VCaP (cell line): ENCODE measurements around the gene PHF2.

Experiments
- H3K27ac ChIP-seq: fragments of 450-650 bp; 2 replicates; pipeline ENCODE4 v1.5.1; 2017
- TF ChIP-seq, protein P1 (sequence below): fragments of 450-650 bp; conservative IDR thresholded peaks from 2 replicates; pipeline ENCODE4 v1.5.1; 2017; ENCODE audit warnings: mild to moderate bottlenecking, moderate library complexity

The PHF2 gene

DNA sequence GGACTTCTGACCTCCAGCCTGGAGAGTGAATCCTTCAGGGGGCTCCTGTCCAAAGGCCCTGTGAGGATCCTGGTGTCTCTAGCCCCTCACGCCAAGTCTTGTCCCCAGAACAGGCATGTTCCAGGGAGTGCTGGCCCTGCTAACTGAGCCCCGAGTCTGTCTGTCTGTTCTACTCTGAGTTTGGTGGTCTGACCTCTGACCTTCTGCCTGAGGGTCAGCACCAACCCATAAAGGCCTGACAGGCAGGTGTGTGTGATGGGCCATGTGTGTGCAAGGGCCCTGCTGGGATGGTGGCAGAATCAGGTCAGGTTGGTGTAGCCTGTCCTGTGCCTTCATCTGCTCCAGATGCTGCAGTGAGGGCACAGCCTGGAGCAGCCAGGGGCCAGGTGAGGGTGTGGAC, 46.3 kb downstream of the PHF2 start:
- no peak overlapping the region for H3K27ac ChIP-seq
- TF ChIP-seq, protein P1, sequence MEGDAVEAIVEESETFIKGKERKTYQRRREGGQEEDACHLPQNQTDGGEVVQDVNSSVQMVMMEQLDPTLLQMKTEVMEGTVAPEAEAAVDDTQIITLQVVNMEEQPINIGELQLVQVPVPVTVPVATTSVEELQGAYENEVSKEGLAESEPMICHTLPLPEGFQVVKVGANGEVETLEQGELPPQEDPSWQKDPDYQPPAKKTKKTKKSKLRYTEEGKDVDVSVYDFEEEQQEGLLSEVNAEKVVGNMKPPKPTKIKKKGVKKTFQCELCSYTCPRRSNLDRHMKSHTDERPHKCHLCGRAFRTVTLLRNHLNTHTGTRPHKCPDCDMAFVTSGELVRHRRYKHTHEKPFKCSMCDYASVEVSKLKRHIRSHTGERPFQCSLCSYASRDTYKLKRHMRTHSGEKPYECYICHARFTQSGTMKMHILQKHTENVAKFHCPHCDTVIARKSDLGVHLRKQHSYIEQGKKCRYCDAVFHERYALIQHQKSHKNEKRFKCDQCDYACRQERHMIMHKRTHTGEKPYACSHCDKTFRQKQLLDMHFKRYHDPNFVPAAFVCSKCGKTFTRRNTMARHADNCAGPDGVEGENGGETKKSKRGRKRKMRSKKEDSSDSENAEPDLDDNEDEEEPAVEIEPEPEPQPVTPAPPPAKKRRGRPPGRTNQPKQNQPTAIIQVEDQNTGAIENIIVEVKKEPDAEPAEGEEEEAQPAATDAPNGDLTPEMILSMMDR = no peak

GRCh38 chr9:93623753-93624152, 47.4 kb downstream of the PHF2 start:
- no peak overlapping the region for H3K27ac ChIP-seq
- TF ChIP-seq, protein P1 = no peak

DNA sequence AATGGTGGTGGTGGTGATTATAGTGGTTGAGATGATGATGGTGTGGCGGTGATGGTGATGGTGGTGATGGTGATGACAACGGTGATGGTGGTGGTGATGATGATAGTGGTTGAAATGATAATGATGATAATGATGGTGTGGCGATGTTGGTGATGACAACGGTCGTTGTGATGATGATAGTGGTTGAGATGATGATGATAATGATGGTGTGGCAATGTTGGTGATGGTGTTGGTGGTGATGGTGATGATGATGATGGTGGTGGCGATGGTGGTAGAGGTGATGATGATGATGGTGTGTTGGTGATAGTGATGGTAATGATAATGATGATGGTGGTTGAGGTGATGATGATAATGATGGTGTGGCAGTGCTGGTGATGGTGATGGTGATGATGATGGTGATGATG, 48.0 kb downstream of the PHF2 start:
- TF ChIP-seq, protein P1 = no peak

DNA sequence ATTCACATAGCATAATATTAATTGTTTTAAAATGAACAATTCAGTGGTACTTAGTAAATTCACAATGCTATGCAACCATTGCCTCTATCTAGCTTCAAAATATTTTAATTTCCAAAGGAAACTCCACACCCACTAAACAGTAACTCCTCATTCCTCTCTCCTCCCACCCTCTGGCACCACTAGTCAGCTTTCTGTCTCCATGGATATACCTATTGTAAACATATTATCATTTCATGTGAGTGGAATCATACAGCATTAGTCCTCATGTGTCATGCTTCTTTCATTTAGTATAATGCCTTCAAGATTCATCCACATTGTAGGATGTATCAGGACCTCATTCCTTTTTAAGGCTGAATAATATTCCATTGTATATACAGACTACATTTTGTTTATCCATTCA, 48.6 kb downstream of the PHF2 start:
- H3K27ac ChIP-seq = no peak overlapping the region
- TF ChIP-seq, protein P1 = no peak

More for the DNA sequence above, 48.0 kb downstream of the PHF2 start:
- no peak overlapping the region for H3K27ac ChIP-seq

DNA sequence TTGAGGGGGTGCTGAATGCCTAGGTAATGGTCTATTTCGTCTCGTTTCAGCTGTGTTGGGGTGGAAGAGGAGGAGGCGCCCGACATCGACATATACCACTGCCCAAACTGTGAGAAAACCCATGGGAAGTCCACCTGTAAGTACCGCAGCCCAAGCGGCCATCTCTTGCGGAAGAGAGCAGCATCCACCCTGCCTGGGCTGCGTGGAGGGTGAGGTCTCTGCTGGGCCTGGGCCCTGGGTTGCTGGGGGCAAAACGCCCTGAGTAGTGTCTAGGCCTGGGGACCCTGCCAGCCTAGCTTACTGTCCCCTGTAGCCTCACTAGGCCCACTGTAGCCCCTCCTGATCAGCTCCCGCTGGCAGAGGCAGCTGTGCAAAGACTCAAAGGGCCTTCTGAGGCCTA, 53.5 kb downstream of the PHF2 start:
- H3K27ac ChIP-seq = no peak overlapping the region
- TF ChIP-seq, protein P1 = no peak

DNA sequence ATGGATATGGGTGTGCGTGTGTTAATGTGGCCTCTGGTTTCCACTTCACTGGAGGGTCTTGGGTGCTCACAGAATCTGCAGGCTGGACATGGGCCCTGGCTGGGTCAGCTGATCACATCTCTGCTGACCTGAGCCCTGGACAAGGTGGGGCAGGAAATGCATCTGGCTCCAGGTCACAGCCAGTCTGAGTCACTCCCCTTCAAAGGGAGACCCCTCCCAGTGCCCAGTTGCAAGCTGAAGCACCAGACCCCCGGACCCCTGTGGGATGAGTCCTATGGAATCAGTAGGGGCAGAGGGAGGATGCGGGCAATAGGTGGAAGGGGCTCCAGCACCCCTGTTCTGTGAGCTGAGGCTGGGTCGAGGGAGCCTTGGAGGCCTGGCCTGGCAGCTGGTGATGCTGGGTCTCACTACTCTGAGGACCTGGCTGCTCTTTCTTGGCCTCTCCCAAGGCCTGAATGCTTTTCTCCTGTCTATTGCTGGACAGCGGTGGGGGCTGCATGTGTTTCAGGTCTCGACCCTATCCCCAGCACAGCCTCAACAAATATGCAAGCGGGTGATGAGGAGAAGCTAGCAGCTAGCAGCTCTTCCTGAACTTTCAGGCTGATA, 54.5 kb downstream of the PHF2 start:
- TF ChIP-seq, protein P1 = no peak
- no peak overlapping the region for H3K27ac ChIP-seq

GRCh38 chr9:93633492-93634221, 57.3 kb downstream of the PHF2 start:
- H3K27ac ChIP-seq = no peak overlapping the region
- TF ChIP-seq, protein P1 = no peak
